GM21423 (cell line): ENCODE results near the gene FUCA1.
A peak's percentile ranks its signal among the peaks of the same experiment; 100 is the strongest.
"Not testable (repeated sequence)": the region's sequence is repeated elsewhere in the genome, so short reads cannot be mapped to it uniquely, and the experiment has no call there.

Experiments used
- ATAC-seq: cut with Tn5 transposase; IDR thresholded peaks from one replicate; pipeline ENCODE4 v1.9.1; 2021; ENCODE audit warnings: mild to moderate bottlenecking, moderate library complexity; ENCODE audit not compliant: unreplicated experiment

The FUCA1 gene

DNA sequence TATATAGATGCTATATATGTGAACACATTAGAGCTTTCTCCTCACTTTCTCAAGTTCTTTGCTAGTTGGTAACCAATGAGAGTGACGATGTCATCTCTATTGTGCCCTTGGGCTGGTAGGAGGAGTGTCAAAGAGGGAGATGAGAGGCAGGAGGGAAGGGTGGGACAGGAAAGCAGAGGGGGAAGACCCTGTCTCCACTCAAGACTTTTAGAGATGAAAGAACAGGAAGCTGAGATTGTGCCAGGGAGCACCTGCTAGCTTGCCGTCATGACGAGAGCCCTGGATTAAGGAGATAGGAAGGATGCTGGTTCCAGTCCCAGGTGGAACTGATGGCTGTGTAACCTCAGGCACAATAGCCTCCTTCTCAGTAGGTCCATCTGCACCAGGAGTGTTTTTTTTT, 28.4 kb upstream of the FUCA1 start:
- ATAC-seq = no peak

DNA sequence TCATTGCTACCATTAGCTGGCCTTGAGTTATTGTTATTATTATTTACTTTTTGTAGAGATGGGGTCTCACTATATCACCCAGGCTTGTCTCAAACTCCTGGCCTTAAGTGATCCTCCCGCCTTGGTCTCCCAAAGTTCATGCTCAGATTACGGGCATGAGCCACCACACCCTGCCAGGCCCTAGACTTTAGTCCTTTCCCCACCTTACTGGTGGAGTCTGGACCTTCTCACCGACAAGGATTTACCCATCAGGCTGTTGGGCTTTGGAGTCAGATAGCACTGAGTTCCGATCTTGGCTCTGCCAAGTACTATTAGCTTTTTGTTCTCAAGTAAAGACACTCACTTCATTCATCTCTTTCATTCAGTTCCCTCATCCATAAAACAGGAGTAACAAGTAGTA, 27.9 kb upstream of the FUCA1 start:
- no peak for ATAC-seq

DNA sequence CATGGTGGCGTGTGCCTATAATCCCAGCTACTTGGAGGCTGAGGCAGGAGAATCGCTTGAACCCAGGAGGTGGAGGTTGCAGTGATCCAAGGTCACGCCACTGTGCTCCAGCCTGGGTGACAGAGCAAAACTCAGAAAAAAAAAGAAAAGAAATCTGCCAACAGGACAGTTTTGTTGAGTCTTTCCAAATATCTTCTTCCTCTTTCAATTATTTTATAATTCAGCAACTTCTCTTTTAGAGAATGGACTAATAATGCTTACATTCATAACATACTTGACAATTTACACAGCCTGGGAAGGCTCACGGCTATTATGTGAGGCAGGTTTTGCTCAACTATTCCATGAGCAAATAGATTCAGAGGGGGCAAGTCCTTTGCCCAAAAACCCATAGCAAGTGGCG, 27.0 kb upstream of the FUCA1 start:
- ATAC-seq = no peak

DNA sequence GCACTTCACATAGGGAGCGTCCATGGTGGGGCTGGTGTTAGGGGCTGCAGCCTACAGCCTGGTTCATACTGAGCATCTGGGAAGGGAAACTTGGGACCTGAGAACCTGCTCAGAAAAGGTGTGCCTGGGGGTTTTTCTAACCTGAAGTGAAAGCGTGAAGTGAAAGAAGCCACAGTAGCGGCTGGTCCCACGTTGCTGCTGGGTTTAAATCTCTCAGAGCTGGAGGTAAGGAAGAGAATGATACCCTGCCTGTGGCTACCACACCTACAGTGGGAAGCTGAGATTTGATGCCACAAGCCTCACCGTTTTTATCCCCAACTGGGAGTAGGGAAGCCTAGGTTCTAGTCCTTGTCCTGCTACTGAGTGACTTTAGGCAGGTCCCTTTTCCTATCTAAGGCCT, 21.0 kb upstream of the FUCA1 start:
- no peak for ATAC-seq

DNA sequence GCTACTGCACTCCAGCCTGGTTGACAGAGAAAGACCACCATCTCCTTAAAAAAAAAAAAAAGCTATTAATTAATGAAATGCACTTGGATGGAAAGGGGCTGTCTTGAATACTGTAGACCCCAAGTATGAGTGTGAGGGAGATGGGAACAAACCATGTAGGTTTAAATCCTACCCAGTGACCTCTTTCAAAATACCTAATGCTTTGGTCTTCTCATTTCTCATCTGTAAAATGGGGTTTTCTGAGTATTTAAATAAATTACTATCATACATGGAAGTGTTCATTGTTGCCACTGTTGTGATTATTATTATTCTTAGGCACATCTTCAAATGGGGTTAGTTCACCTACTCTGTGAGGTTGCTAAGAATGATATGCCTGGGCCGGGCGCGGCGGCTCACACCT, 17.1 kb upstream of the FUCA1 start:
- ATAC-seq = no peak

DNA sequence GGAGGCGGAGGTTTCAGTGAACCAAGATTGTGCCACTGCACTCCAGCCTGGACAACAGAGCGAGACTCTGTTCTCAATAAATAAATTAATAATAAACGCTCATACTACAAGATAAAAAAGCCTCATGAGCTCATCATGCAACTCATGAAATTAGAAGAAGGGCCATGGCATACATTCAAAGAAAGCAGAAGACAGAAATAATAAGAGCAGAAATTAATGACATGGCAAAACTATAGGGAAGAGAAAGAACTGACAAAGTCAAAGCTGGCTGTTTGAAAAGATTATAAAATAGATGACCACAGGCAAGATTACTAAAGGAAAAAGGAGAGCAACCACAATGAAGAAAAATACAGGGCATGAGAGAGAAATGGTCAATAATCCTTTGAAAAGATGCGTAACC, 14.7 kb upstream of the FUCA1 start:
- no peak for ATAC-seq

DNA sequence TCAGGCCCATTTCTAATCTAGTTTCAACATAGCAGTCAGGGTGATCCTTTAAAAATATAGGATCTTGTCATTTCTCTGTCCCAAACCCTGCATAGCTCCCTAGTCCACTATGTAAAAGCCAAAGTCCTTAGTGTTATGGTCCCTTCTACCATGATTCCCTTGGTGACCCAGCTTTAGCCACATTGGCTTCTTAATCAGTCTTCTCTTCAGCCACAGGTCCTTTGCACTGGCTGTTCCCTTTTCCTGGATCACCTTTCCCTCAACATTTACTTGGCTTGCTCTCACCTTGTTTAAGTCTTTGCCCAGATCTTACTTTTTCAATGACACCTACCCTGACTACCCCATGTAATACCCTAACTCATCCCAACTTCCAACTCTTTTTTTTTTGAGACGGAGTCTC, 11.7 kb upstream of the FUCA1 start:
- no peak for ATAC-seq

DNA sequence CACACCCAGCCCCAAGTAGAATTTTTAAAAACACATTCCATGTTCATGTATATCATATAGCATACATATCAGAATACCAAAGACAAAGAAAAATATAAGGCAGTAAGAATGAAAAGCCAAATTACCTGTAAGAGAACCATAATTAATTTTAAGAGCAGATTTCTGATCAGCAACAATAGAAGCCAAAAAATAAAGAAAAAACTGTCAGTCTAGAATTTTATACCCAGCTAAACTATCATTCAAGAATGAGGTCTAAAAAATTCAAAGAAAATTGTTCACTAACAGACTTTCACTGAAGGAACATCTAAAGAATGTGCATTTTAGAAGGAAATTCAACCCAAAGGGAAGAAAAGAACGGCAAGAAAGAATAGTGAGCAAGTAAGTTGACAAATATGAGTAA, 10.6 kb upstream of the FUCA1 start:
- no peak for ATAC-seq

DNA sequence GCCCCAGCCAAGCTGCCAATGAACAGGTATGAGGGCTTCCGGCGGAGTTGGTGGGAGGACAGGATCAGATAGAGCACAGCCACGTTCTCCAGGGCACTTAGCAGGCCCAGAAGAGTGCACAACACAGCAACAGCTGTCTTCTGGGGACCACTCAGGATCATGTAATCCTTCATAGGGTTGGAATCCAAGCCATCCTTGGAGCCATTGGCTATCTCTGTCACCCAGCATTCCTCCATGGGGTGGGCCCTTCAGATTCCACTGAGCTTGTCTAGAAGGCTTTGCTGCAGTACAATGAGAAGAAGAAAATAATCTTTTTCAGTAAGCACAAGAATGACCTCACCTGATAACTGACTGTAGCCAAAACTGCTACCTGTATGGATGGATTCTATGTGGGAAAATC, 7.3 kb upstream of the FUCA1 start:
- ATAC-seq = no peak

DNA sequence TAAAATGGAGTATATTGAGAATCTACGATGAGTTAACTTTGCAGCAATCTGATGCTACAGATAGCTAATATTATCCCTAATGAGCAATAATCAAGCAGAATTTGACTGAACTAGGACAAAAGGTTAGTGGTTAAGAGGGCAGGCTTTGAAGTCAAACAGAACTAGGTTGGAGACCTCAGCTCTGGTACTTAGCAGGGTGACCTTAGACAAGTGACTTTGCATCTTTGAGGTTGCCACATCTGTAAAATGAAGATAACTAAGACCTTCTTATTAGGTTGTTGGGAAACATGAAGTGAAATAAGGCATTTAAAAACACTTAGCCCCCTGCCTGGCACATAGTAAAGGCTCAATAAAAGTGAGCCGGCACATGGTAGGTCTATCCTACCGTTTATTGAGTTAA, 4.3 kb upstream of the FUCA1 start:
- no peak for ATAC-seq

DNA sequence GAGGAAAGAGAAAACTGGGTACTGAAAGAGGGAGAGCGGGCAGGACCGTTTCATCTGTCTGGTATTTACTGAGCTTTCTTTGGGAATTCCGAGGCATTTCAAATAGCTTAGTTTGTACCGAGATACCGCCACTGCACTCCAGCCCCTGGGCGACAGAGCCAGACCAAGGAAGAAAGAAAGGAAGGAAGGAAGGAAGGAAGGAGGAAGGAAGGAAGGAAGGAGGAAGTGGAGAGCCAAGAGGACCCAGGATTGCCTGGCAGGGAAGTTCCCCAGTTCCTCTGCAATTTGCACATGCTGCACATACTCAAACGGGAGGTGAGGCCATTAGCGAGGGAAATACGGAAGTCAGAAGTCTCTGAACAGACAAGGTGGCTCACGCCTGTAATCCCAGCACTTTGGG, 961 bp upstream of the FUCA1 start:
- no peak for ATAC-seq

DNA sequence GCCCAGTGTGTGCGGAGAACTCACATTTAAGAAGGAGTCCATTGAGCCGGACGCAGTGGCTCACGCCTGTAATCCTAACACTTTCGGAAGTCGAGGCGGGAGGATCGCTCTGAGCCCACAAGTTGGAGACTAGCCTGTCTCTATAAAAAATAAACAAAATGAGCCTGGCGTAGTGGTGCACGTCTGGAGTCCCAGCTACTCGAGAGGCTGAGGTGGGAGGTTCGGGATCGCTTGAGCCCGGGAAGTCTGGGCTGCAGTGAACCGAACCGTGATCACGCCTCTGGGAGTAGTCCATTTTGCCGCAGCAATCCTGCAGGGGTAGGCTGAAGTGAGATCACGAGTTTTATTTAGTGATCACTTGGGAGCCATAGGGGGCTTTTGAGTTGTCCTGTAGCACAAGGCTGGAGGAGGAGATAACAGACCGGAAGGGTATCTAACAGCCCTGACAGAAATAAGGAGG, 497 bp upstream of the FUCA1 start:
- peak; percentile 8 for ATAC-seq

DNA sequence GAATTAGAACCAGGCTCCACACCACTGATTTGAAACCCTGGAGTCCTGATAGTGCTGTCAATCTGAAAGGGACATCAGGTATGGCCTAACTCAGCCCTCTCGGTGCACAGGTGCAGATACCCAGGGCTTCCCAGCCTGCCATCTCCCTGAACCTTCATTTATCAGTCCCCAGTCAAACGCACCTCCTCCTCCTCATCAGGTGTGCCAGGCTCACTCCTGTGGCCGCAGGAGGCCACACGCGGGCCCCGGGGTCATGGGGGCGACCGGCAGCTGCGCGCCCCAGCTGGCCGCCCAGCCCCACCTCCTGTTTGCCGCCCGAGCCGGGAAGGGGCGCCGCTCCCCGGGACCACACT, 572 bp downstream of the FUCA1 start:
- ATAC-seq = peak; percentile 16

DNA sequence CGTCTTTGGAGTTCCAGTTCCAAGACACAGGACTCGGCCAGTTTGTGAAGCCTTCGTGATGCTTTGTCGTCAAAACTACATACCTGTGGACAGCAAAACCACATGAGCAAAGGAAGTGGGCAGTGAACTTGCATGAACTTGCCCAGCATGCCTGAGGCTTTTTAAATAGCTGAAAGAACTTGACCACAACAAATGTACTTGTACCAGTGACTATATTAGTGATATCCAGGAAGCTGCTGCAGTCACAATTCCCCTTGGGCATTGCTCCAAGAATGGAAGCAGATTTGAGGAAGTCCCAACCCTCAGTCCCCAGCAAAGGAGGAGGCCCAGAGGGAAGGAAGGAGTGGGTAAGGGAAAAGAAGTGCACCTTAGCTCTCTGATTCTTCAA, 2.6 kb downstream of the FUCA1 start:
- ATAC-seq = no peak

DNA sequence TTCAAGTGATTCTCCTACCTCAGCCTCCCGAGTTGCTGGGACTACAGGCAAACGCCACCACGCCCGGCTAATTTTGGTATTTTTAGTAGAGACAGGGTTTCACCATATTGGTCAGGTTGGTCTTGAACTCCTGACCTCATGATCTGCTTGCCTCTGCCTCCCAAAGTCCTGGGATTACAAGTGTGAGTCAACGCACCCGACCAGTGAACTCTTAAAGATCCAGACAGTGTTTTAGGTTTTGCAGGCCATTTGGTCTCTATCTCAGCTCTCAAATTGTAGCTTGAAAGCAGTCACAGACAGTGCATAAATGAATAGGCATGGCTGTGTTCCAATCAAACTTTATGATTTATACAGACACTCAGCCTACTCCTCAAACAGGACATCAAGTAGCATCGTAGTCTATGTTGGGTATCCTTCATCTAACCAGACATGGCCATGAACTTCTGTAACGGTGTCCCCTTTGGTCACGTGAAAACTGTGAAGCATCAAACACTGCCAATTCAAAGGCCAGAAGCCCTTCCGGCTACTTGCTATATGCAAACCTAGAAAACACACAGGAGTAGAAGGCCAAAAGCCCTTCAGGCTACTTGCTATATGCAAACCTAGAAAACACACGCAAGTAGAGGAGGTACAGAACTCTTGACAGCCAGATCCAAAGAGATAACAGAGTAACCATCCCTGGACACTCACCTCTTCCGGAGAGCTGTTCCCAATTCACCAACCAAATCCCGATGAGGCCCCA, 3.1 kb downstream of the FUCA1 start:
- no peak for ATAC-seq

DNA sequence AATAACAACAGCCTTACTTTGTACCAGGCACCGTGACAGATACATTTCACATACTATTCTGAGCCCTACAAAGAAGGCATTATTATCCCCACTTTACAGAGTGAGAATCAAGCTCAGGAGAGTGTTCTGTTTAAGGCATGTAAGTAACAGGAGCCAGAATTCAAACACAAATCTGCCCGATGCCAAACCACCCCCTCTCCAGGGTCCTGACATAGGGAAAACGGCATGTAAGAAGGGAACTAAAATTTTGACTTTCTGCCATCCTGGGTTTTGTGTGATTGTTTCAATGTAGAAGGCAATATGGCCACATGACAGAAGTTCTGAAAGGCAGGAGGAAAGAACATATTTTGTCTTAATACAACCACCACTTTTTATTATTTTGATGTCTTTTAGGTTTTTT, 5.5 kb downstream of the FUCA1 start:
- no peak for ATAC-seq

DNA sequence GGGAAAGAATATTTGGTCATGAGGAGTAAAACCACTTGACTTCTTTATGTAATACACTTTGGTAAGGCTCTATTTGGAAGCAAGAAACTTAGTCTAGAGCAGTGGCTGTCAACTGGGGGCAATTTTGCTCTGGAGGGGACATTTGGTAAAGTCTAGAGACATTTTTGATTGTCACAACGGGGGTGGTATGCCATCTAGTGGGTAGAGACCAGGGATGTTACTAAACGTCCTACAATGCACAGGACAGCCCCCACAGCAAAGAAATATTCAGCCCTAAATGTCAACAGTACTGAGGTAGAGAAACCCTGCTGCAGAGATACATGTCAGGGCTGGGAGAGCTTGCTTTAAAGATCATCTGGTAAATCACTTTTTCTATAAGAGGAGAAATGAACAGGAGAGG, 13.5 kb downstream of the FUCA1 start:
- no peak for ATAC-seq

DNA sequence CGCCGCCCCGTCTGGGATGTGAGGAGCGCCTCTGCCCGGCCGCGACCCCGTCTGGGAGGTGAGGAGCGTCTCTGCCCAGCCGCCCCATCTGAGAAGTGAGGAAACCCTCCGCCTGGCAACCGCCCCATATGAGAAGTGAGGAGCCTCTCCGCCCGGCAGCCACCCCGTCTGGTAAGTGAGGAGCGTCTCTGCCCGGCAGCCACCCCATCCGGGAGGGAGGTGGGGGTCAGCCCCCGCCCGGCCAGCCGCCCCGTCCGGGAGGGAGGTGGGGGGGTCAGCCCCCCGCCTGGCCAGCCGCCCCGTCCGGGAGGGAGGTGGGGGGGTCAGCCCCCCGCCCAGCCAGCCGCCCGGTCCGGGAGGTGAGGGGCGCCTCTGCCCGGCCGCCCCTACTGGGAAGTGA, 15.0 kb downstream of the FUCA1 start:
- not testable (repeated sequence) for ATAC-seq

DNA sequence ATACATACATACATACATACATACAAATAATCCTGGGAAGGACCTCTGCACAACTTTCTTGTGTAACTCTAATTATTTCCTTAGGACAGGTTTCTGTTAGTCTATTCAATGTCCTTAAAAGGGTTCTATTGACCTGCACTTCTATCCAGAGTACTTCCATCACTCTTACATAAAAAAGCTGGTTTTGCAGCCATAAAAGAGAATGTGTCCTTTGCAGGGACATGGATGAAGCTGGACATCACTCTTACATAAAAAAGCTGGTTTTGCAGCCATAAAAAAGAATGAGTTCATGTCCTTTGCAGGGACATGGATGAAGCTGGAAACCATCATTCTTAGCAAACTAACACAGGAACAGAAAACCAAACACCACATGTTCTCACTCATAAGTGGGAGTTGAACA, 16.7 kb downstream of the FUCA1 start:
- ATAC-seq = not testable (repeated sequence)

DNA sequence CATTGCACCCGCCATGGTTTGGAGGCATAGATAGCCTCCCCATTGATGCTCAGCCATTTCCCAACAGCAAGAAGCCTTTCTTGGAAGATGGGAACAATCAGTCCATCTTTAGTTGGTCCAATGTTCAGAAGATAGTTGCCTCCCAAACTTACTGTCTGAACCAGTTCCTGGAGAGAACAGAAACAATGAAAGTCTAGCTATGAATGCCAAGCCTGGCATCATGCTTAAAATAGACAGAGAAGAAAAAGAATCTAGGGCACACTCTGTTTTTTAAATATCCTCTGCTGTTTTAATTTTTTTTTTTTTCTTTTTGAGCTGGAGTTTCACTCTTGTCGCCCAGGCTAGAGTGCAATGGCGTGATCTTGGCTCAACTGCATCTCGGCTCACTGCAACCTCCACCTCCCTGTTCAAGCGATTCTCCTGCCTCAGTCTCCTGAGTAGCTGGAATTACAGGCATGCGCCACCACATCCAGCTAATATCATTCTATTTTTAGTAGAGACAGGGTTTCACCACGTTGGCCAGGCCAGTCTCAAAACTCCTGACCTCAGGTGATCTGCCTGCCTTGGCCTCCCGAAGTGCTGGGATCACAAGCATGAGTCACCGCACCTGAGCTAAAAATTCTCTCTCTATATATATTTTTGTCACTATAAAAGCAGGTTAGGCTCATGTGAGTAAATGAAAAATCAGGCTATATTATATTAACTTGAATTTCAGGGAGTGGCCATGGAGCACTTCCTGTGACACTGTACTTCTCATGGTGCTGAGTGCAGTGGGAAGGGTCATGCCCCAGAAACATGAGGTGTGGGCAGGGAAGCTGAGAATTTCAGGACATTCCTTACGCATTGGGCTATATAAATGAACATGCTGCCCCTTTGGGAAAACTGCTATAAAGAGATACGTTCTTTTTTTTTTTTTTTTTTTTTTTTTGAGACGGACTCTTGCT, 19.1 kb downstream of the FUCA1 start:
- no peak for ATAC-seq

DNA sequence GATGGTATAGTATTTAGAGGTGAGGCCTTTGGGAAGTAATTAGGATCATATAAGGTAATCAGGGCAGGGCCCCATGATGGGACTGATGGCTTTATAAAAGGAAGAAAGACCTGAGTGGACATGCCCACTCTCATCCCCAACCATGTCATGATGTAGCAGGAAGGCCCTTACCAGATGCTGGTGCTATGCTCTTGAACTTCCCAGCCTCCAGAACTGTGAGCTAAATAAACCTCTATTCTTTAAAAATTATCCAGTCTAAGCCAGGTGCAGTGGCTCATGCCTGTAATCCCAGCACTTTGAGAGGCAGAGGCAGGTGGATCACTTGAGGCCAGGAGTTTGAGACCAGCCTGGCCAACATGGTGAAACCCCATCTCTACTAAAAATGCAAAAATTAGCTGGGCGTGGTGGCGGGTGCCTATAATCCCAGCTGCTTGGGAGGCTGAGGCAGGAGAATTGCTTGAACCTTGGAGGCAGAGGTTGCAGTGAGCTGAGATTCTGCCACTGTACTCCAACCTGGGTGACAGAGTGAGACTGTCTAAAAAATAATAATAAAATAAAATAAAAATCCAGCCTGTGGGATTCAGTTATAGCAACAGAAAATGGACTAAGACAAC, 20.5 kb downstream of the FUCA1 start:
- ATAC-seq = not testable (repeated sequence)

DNA sequence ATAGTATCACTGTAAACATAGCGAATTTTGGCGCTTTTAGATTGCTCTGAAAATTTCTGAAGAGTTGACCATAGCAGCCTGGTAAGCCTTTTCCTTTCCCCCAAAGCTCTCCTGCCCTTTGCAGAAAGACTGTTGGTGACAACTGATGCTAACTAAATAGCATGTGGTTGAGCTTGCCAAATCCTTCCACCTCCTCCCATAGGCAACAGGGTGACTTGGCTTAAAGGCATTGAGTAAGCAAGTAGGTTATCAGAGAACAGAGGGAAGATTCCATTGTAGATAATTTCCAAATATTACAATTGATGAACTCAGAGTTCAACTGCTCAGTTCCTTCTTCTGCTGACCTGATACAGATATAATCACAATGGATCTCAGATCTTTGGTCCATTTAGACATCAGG, 22.9 kb downstream of the FUCA1 start:
- ATAC-seq = no peak
